K562 (cell line): ENCODE results near the gene VMP1. TPM values are rescaled to one million over a fixed set of nuclear protein-coding genes. Genes with fewer than 3 reads are reported as not detected.

ENCODE experiments used
- BCL6 ChIP-seq: fragments of 250-450 bp; sonication (Bioruptor Pico); IDR thresholded peaks from 2 replicates; pipeline ENCODE4 v1.4.0; 2020
- BDP1 ChIP-seq: IDR thresholded peaks from 3 replicates; pipeline ENCODE4 v1.6.1; 2011; ENCODE audit not compliant: insufficient read length, insufficient read depth
- EP300 ChIP-seq: IDR thresholded peaks from 2 replicates; pipeline ENCODE4 v1.6.1; 2012; ENCODE audit warnings: low read length, improper control_type of control experiment
- EWSR1 ChIP-seq: fragments of 450-650 bp; IDR thresholded peaks from 2 replicates; pipeline ENCODE4 v1.6.1; 2018; ENCODE audit warnings: borderline replicate concordance, mild to moderate bottlenecking, low read depth, moderate library complexity; ENCODE audit not compliant: partially characterized antibody
- FOS ChIP-seq: IDR thresholded peaks from 3 replicates; pipeline ENCODE4 v1.6.1; 2011; ENCODE audit not compliant: insufficient read length; ENCODE audit errors: extremely low read depth
- GATAD2A ChIP-seq: fragments of 450-650 bp; IDR thresholded peaks from 2 replicates; pipeline ENCODE4 v1.6.1; 2017
- GTF2E2 ChIP-seq: fragments of 200-800 bp; sonication (Bioruptor generic); IDR thresholded peaks from 2 replicates; pipeline ENCODE4 v1.6.1; 2016; ENCODE audit warnings: missing genetic modification characterization, missing compliant biosample characterization
- ILF3 ChIP-seq: fragments of 450-650 bp; IDR thresholded peaks from 2 replicates; pipeline ENCODE4 v1.6.1; 2018; ENCODE audit warnings: antibody characterized with exemption, mild to moderate bottlenecking, moderate library complexity, borderline replicate concordance
- MAZ ChIP-seq, 2 experiments: fragments of 450-650 bp in 1 of 2; sonication (generic) in 1 of 2; formaldehyde crosslinking; IDR thresholded peaks in 1 of 2; conservative IDR thresholded peaks in 1 of 2; 2 replicates each; pipeline versions ENCODE4 v1.4.0 to v1.5.0; 2020; ENCODE audit warnings: mild to moderate bottlenecking in 1 of 2, missing genetic modification reagents in 1 of 2
- MCM2 ChIP-seq: fragments of 450-650 bp; IDR thresholded peaks from 2 replicates; pipeline ENCODE4 v1.6.1; 2017; ENCODE audit warnings: low read depth, mild to moderate bottlenecking
- MTA3 ChIP-seq: fragments of 450-650 bp; formaldehyde crosslinking; IDR thresholded peaks from 2 replicates; pipeline ENCODE4 v1.6.1; 2017; ENCODE audit warnings: mild to moderate bottlenecking, borderline replicate concordance
- MTF1 ChIP-seq: fragments of 250-450 bp; sonication (Bioruptor Pico); IDR thresholded peaks from 2 replicates; pipeline ENCODE4 v1.9.0; 2021; ENCODE audit warnings: moderate library complexity, mild to moderate bottlenecking, inconsistent platforms, borderline replicate concordance
- NCOA2 ChIP-seq, 2 experiments: fragments of 450-650 bp; IDR thresholded peaks; 2 replicates each; pipeline ENCODE4 v1.6.1; 2018; ENCODE audit warnings: mild to moderate bottlenecking in 2 of 2, moderate library complexity in 1 of 2; ENCODE audit not compliant: partially characterized antibody in 2 of 2
- NCOA6 ChIP-seq: fragments of 450-650 bp; IDR thresholded peaks from 2 replicates; pipeline ENCODE4 v1.6.1; 2017; ENCODE audit warnings: mild to moderate bottlenecking
- NFE2L1 ChIP-seq: fragments of 450-650 bp; IDR thresholded peaks from 2 replicates; pipeline ENCODE4 v1.6.1; 2016; ENCODE audit warnings: missing genetic modification characterization, low read depth, mild to moderate bottlenecking, missing compliant biosample characterization, moderate library complexity, borderline replicate concordance
- POLR3G ChIP-seq: IDR thresholded peaks from 2 replicates; pipeline ENCODE4 v1.6.1; 2011; ENCODE audit not compliant: insufficient read length, insufficient replicate concordance; ENCODE audit errors: extremely low read depth
- SMAD1 ChIP-seq: fragments of 150-350 bp; IDR thresholded peaks from 2 replicates; pipeline ENCODE4 v1.6.1; 2014; ENCODE audit warnings: low read length, low read depth; ENCODE audit not compliant: partially characterized antibody
- STAG1 ChIP-seq: sonication (generic); formaldehyde crosslinking; IDR thresholded peaks from 2 replicates; pipeline ENCODE4 v1.5.0; 2020; ENCODE audit warnings: missing genetic modification reagents, borderline replicate concordance
- TAF1 ChIP-seq: IDR thresholded peaks from 2 replicates; pipeline ENCODE4 v1.6.1; 2011; ENCODE audit warnings: mild to moderate bottlenecking, low read length, moderate library complexity; ENCODE audit not compliant: insufficient read depth, control insufficient read depth, severe bottlenecking; ENCODE audit errors: extremely low read depth
- TCF7L2 ChIP-seq: fragments of 150-350 bp; IDR thresholded peaks from 2 replicates; pipeline ENCODE4 v1.6.1; 2016; ENCODE audit warnings: low read depth, mild to moderate bottlenecking, low read length, moderate library complexity
- TEAD4 ChIP-seq, 2 experiments: sonication (generic) in 1 of 2; formaldehyde crosslinking in 1 of 2; IDR thresholded peaks; 2 replicates each; pipeline versions ENCODE4 v1.6.1 to v1.8.0; 2012 to 2022; ENCODE audit warnings: borderline replicate concordance in 1 of 2, inconsistent platforms in 1 of 2, low read length in 1 of 2, mild to moderate bottlenecking in 1 of 2, missing genetic modification reagents in 1 of 2
- TGIF2 ChIP-seq: sonication (generic); formaldehyde crosslinking; IDR thresholded peaks from 2 replicates; pipeline ENCODE4 v1.8.1; 2022; ENCODE audit warnings: mild to moderate bottlenecking, missing genetic modification reagents, moderate library complexity
- ZNF12 ChIP-seq: sonication (generic); formaldehyde crosslinking; IDR thresholded peaks from 2 replicates; pipeline ENCODE4 v1.4.0; 2020; ENCODE audit warnings: mild to moderate bottlenecking, missing genetic modification reagents
- ZNF263 ChIP-seq: sonication (generic); formaldehyde crosslinking; IDR thresholded peaks from 2 replicates; pipeline ENCODE4 v1.8.0; 2022; ENCODE audit warnings: mild to moderate bottlenecking, missing genetic modification reagents, borderline replicate concordance
- ZNF518B ChIP-seq: fragments of 250-450 bp; sonication (Bioruptor Pico); IDR thresholded peaks from 2 replicates; pipeline ENCODE4 v1.5.0; 2021; ENCODE audit warnings: mild to moderate bottlenecking, moderate library complexity
- ZSCAN32 ChIP-seq: fragments of 450-650 bp; formaldehyde crosslinking; IDR thresholded peaks from 2 replicates; pipeline ENCODE4 v1.4.0; 2020; ENCODE audit warnings: mild to moderate bottlenecking, moderate library complexity
- polyA plus RNA-seq, 8 experiments: library from polyadenylated mRNA; depleted of rRNA in 4 of 8; stranded (reverse) in 5 of 8; unstranded in 3 of 8; fragments of >200 nt; fragmentation: Nextera tagmentation in 2 of 8; fragmentation: Illumina TruSeq in 1 of 8; extraction: Ambion mirVana in 2 of 8; extraction: Trizol in 1 of 8; gene quantifications; 2 replicates each; pipeline versions ENCODE4 v1.2.1 to v1.2.3, GENCODE V29; 2011 to 2014; ENCODE audit warnings: inconsistent platforms in 1 of 8, missing spikeins in 1 of 8
- total RNA-seq, 7 experiments: library from RNA; depleted of rRNA in 6 of 7; stranded (reverse); fragments of >200 nt in 6 of 7; fragmentation: Illumina TruSeq in 2 of 7; extraction: Trizol in 2 of 7; gene quantifications; 2 replicates each; pipeline versions ENCODE4 v1.2.1 to v1.2.3, GENCODE V29; 2011 to 2021; ENCODE audit warnings: low replicate concordance in 1 of 7

The VMP1 gene
- total and polyA plus RNA-seq, 9 of the 15 experiments (the other 6 are each of a cell fraction or from before 2014, with no cell fraction given): 123 to 304 (median 151) TPM

- TF ChIP-seq ZNF518B (CRISPR knock-in tag): no peak
- no peak for TF ChIP-seq POLR3G
- no peak for TF ChIP-seq NFE2L1 (tag)
- TF ChIP-seq ZSCAN32 (CRISPR knock-in tag): no peak
- TF ChIP-seq GTF2E2 (tag): peak; percentile 93
- TF ChIP-seq EWSR1: no peak
- 0 out of 2 replicates have a peak, but pooled peaks have one; percentile 6 for TF ChIP-seq BCL6 (CRISPR knock-in tag)
- peak; percentile 28 for TF ChIP-seq SMAD1
- no peak for TF ChIP-seq TCF7L2
- TF ChIP-seq GATAD2A: no peak
- TF ChIP-seq EP300: no peak
- TF ChIP-seq ZNF263: no peak
- no peak for TF ChIP-seq TGIF2 (CRISPR knock-in tag)
- TF ChIP-seq FOS: no peak
- TF ChIP-seq BDP1: no peak
- no peak for TF ChIP-seq NCOA2 (IDR thresholded peaks at IDR 0.05; ENCODE audit: partially characterized antibody in 2 of 2)
- no peak for TF ChIP-seq TEAD4 (IDR thresholded peaks at IDR 0.05; ENCODE audit: low read length)
- no peak for TF ChIP-seq TEAD4 (CRISPR knock-in tag; IDR thresholded peaks at IDR 0.05; ENCODE audit: borderline replicate concordance)
- TF ChIP-seq ZNF12 (CRISPR knock-in tag): no peak
- TF ChIP-seq TAF1: no peak
- no peak for TF ChIP-seq MTF1 (CRISPR knock-in tag)
- TF ChIP-seq NCOA6: no peak
- no peak for TF ChIP-seq ILF3
- TF ChIP-seq STAG1 (CRISPR knock-in tag): no peak
- TF ChIP-seq MAZ (CRISPR knock-in tag; conservative IDR thresholded peaks at IDR 0.05 in 1 of 2, IDR thresholded peaks at IDR 0.05 in 1 of 2): no peak; a peak in 1 of 4 replicates
- TF ChIP-seq MCM2: no peak
- TF ChIP-seq MTA3: no peak
Observed at GRCh38 chr17:59838052-59838916, 130.8 kb downstream of the VMP1 start (continued).
